Activated T-cell treated with anti-CD3 and anti-CD28 coated beads, Interleukin-2, amount 50 U/mL, for 48 hours (primary cell): Measurements from ENCODE around the gene GALNT18.

Experiments
- DNase-seq, 2 experiments: peaks; one replicate each; pipeline ENCODE4 v3.0.0-alpha.2; 2020

Gene GALNT18

GRCh38 chr11:11426226-11426952 is 195.4 kb downstream of the GALNT18 start:
- no peak for DNase-seq

DNA sequence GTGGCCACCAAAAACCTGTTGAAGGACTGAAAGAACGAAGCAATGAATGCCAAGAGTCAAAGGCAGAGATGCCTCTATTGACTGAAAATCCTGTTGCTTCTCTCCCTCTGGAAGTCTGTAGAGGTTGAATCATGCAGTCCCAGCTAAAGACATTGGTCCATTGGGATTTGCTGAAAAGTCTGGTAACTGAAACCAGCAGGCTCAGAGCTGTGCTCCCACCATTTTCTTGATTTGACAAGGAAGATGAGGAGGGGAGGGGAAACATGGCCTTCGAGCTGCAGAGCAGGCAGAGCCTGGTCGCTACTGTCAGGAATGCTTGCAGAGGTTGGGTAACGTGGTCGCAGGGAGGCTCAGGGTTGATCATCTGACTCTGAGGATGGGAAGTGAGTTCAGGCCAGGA is 196.0 kb downstream of the GALNT18 start:
- DNase-seq = no peak

DNA sequence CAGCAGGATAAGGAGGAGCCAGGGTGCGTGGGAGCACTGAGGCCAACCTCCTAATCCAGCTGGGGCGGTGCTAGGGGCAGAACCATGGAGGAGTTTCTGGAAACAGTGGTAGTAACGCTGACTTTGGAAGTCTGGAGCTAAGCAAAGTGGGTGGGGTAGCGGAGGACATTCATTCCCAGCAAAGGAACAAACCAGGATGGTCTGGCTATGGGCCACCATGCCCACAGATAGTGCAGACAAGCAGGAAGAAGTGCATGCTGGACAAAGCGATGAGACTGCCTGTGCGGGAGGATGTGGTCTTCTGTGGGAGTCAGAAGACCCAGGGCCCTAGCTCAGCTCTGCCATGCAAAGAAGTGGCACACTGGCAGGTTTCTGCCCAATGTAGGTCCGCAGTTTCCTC is 197.1 kb downstream of the GALNT18 start:
- no peak for DNase-seq

GRCh38 chr11:11422411-11423128 is 199.2 kb downstream of the GALNT18 start:
- no peak for DNase-seq

- no peak for DNase-seq
Observed at GRCh38 chr11:11421509-11421908, 200.3 kb downstream of the GALNT18 start.

DNA sequence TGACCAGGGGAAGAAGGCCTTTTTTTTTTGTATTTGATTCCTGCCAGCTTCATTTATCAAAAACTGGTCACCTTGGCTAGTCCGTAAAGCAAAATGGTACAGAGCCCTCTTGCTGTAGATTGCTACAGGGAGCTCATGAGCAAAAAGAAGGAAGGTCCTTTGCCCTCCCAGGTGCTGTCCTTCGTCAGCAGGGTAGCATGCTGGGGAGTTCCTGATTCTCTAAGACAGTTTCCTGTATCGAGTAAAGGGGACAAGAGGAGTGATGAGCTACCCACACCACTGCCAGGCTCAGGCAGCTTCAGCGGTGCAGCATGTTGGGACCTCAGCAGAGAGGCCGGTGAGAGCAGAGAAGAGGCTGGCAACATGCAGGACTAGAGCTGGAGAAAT is 200.9 kb downstream of the GALNT18 start:
- no peak for DNase-seq

- no peak for DNase-seq
Observed at GRCh38 chr11:11420191-11420898, 201.5 kb downstream of the GALNT18 start.

GRCh38 chr11:11419747-11420146 is 202.1 kb downstream of the GALNT18 start:
- DNase-seq = no peak

GRCh38 chr11:11416917-11417316 is 204.9 kb downstream of the GALNT18 start:
- DNase-seq = no peak

DNA sequence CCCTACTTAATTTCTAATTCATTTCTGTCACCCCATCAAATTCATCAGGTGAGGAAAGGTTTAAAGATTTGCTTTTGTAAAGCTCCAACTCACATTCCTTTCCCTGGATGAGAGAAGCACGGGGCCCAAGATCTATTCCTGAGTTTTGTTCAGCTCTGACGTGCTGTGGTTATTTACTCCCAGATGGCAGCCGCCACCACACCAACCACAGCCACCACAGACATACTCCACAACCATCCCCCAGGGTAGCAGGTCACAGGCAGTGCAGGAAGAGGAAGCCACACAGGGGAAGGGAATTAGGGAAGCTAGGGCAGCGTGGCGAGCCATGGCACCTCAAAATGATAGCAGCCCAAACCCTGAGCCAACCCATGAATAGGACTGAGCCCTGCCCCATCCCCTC is 205.3 kb downstream of the GALNT18 start:
- no peak for DNase-seq

DNA sequence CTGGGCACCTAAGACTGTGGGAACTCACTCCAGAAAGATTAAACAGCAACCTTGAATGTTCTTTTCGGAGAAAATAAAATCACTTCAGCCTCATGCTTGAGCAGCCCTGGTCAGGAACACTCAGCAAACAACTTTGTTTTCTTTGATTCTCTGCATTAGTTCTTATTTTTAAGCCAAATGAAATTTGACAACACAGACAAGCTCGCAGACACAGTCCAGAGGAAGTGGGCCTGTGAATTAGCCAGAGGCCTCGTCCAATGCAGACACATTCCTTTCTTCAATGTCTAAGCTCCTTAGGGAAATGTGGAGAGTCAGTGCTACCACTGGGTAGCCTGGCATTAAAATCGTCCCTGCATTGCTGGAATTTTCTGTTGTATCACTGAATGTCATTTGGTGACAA is 205.9 kb downstream of the GALNT18 start:
- no peak for DNase-seq

- no peak for DNase-seq
Observed at GRCh38 chr11:11414996-11415395, 206.8 kb downstream of the GALNT18 start.

- DNase-seq = no peak
Observed at GRCh38 chr11:11413776-11414175, 208.0 kb downstream of the GALNT18 start.

DNA sequence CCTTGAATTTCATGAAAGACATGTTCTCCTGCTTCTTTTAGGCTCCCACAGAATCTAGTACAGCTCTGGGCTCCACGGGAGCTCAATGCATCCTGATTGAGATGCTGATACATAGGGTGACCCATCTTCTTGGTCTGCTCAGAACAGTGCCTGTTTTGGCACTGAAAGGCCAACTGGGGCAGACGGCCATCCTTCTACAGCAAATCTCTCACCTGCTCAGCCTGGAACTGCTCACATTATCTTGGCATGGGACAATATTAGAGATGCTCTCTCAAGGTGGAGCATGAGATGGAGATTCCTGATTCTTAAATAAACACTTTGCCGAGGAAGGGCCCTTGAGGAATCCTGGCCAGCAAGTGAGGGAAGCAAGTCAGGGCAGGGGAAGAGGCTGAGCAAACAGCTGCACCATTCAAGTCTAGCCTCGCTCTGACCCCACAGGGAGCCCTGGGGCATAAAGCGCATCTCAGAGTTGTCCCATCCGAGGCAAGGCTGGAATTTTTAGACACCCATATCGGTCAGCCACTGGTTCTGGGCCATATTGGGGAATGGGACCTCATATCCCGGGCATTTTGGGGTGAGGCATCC is 210.3 kb downstream of the GALNT18 start:
- no peak for DNase-seq

DNA sequence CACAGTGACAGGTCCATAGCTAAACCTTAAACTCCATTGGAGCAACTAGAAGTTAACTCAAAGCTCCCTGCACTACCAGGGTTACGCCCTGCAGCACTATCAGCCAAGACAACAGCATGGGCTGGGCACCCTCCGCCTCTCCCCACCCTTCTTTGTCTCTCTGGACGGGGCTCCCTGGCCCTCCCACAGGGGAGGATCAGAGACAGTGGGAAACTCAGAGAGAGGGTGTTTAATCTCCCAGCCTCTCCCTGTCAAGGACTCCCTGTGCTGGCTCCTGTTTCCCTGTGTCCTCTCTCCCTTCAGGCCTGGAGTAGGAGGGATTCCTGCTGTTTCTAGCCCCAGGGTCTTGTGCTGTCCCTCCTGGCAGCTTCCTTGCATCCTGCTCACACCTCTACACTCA is 211.9 kb downstream of the GALNT18 start:
- no peak for DNase-seq

GRCh38 chr11:11409224-11409623 is 212.6 kb downstream of the GALNT18 start:
- DNase-seq = no peak

- DNase-seq = no peak
Observed at GRCh38 chr11:11408436-11409221, 213.2 kb downstream of the GALNT18 start.

DNA sequence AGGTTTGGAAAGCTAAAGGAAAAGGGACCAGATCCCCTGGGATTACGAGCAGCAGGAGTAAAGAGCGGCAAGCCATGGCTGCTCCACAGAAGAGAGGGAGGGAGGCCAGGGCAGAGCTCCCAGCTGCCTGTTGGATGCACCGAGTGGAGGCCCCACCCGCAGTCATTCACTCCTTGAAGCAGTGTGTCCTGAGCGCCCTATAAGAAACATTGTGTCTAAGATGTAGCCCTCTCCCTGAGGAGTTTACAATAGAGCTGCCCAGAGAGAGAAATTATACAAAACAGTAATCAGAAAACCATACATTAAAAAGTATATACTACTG is 214.1 kb downstream of the GALNT18 start:
- DNase-seq = no peak

DNA sequence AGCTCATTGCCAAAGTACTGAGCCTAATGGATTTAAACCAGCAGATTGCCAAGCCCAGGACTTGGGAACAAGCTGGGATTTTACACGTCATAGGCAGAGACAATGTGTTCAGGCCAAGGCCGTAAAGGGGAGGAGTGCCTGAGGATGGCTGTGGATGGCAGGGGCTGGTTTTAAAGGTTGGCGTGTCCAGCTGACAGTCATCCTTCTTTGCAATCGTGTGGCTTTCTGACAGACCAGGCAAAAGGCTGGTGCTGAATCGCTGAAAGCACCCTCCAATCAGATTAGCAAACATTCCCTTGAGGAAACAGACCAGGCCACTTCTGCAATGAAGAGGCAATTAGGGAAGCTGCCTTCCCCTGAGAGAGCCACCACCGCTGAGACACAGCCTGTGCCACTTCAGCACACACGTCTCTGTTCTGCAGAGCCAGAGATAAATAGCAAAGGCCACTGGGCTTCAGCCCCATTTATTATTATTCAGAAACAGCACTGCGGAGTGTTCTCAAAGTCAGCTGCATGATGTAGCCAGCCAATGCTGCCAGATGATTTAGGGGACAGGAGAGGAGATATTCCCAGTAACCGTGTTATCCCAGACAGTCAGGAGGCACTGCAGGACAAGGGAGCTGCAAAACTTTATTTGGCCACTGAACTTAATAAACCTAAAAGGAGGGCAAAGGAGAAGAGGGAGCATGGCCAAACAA is 214.6 kb downstream of the GALNT18 start:
- no peak for DNase-seq

- DNase-seq = no peak
Observed at GRCh38 chr11:11406652-11407051, 215.2 kb downstream of the GALNT18 start.

- DNase-seq = no peak
Observed at GRCh38 chr11:11403763-11404725, 217.8 kb downstream of the GALNT18 start.
